ENCODE measurements around the gene NCKAP5.

- TF ChIP-seq CTCF (IDR thresholded peaks at IDR 0.05) (no peak), RAD21 (conservative IDR thresholded peaks at IDR 0.05 in 1 of 2, IDR thresholded peaks at IDR 0.05 in 1 of 2) (no peak), SMC3 (IDR thresholded peaks at IDR 0.05) (no peak), TP53 (CRISPR knock-in tag; IDR thresholded peaks at IDR 0.05) (no peak), POLR2A (IDR thresholded peaks at IDR 0.05; ENCODE audit: low read length) (no peak), USF2 (IDR thresholded peaks at IDR 0.05) (no peak), NPAS2 (CRISPR knock-in tag; IDR thresholded peaks at IDR 0.05; ENCODE audit: borderline replicate concordance) (no peak), BCL3 (IDR thresholded peaks at IDR 0.05) (no peak), HOXB13 (CRISPR knock-in tag; IDR thresholded peaks at IDR 0.05; ENCODE audit: low read depth) (no peak), FOSL2 (IDR thresholded peaks at IDR 0.05) (no peak), FOSL2 (CRISPR knock-in tag; IDR thresholded peaks at IDR 0.05) (no peak)
Measured at GRCh38 chr2:132731441-132731840, 836.8 kb downstream of the NCKAP5 start.

Measured in A549 (cell line).